GM18870 (cell line): ENCODE measurements around the gene NBAS.

Source experiments
- ATAC-seq: cut with Tn5 transposase; IDR thresholded peaks from one replicate; pipeline ENCODE4 v1.9.1; 2021; ENCODE audit warnings: moderate library complexity; ENCODE audit not compliant: unreplicated experiment

Gene NBAS

DNA sequence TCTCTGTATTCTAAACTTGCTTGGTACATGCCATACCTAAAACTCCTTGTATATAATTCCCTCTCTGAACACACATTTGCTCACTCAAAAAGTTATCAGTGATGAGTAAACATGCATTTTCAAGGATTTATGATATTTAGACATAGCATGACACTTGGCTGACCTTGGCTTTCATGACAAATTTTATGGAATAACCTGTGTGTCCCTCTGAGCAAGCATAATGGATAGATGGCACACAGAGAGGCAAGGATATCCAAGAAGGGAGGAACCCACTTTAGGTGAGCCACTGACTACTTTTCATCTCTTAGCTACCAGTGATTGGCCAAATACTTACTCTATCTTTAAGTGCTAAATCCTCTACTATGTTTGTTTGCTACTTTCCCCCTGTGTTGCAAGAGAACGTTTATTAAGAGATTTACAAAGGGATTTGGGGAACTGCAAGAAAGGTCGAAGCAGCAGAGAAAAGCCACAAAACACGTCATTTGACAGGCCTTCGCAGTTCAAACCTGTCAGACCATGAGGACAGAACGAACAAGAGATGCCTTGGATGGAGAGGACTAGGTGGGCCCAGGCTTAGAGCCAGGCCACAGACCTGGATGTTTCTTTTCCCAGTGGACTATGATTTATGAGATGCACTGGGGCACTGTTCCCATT, 379.9 kb downstream of the NBAS start:
- no peak for ATAC-seq

DNA sequence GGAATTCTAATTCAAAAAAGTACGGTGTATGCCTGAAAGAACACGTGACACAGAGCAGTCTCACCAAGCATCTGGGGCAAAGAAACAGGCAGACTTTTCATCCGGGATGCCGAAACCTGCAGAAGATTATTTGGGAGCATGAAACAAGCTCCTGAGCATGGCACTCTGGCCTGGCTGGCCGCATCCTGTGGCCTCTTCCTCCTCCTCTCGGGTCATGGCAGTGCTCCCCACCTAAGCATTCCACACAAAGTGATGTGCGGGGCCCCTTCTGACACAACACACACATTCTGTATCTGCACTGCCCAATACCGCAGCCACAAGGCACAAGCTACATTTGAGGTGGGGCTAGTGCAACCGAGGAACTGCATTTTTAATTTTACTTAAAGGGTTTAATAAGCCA, 380.8 kb downstream of the NBAS start:
- ATAC-seq, result no peak

DNA sequence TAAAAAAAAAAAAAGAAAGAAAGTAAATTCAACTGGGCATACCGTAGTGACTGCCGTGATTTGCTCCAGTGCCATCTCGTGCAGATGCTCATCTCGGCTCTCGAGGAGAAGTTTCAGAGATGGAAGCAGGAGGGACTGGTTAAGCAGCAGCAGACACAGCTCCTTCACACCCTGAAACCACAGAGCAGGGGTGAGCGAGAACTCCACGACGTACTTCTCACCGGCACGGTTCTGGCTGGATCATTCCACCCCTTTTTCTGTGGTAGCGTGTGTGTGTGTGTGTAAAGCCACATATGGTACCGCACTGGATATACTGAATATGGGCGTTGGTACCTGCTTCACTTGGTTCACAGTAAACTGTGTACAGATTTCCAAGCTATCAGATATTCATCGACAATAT, 382.2 kb downstream of the NBAS start:
- no peak for ATAC-seq

DNA sequence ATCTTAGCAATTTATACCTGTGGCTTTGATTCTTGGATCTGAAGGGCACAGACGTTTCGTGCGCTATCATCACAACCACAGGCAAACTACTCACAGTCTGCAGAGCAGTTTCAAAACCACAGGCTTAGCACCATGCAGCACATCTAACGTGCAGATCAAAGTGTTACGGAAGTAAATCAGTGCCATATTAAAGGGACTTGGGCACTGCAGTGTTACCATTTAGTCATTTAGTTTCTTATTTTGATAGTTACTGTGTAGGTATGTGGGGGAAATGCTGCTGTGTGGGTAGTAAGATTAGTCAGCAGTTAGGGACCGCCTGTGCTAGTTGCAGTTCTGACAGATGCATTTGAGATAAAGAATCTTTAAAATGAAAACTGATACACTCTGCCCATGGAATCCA, 384.0 kb downstream of the NBAS start:
- peak; percentile 99 for ATAC-seq

DNA sequence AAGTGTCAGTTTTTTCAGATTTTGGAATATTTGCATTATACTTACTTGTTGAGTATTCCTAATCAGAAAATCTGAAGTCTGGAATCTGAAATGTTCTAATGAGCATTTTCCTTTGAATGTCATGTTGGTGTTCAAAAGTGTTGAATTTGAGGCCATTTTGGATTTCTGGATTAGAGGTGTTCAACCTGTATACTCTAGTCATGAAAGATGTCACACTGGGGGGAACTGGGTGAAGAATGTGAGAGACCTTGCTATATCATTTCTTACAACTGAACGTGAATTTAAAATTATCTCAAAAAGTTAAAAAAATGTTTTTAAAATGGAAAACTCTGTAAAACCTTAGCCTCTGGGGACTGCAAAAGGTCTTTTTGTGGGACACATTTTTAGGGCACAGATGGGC, 384.5 kb downstream of the NBAS start:
- no peak for ATAC-seq

DNA sequence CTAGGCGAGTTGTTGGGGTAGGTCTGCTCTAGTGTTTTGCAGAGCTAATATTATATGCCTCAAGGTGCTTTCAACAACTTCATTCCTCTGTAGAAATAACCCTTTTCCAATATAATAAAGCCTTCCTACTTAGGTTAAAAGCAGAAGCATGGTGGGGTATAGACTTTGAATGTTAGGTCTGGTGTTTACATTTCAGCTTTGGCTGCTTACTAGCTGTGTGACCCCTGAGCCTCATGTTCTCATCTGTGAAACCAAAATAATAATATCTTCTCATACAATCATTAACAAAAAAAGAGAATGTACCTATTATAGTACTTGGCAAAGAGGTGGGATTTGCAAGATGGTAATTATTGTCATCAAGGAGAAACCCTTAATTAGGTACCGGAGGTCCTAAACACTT, 386.6 kb downstream of the NBAS start:
- no peak for ATAC-seq

DNA sequence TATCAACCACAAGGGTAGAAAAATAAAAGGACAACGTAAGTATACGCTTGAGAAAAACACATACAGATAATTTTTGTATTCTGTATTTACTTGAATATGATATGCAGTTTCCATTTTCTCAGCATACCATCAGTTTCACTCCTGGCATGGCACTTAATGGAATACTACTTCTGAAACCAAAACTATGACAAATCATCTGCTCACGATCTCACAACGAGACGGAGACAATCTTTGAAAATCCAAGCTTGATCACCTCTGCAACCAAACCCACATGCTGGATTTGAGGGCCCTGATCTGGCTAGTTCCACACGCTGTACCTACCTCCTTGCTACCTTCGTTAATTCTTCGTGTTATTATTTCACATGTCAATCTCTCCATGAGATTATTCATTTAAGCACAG, 387.6 kb downstream of the NBAS start:
- no peak for ATAC-seq

DNA sequence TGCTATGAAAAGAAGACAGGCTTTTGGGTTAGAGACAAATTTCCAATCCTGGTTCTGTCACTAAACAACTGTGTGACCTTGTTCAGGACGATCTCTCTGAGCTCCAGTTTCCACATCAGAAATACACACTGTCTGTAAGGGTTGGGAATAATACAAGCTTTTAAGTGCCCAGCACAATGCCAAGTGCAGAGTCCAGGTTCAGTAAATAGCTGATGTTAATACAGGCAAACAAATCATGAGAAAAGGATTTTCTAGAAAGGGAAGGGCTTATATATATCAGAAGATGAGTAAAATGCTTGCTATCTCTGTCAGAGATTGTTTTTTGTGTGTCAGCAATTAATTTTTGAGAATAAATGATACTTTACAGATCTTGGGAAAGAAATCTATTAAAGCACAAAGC, 388.3 kb downstream of the NBAS start:
- no peak for ATAC-seq

DNA sequence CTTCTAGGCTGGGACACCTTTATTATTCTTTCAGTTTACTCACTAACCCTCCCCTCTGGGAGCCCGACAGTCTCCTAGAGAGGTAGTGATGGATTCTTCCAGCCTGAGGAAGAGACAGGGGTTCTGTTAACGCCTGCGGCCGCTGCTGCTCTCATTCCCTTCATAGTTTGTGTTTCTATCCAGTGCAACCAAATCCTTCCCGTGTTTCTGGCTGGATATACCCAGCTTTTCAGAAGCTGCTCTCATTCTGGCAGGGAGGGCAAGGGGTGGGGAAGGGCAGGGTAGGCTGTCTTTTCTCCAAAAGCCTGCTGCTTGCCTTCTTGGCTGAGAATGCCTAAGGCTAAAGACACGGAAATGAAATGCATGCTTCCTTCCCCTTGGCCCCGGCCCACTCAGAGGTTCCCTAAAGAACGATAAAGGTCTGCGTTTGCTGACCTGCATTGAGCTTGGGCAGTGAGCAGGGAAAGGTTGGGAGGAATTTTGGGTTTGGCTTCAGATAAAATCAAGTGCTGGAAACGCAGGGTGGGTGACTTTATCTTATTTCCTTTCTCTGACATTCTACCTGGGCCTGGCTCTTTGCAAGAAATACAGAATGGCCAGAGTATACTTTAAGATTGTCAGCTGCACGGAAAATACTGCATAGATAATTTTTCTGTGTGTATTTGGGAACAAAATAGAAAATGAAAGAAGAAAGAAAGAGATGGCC, 390.9 kb downstream of the NBAS start:
- no peak for ATAC-seq

DNA sequence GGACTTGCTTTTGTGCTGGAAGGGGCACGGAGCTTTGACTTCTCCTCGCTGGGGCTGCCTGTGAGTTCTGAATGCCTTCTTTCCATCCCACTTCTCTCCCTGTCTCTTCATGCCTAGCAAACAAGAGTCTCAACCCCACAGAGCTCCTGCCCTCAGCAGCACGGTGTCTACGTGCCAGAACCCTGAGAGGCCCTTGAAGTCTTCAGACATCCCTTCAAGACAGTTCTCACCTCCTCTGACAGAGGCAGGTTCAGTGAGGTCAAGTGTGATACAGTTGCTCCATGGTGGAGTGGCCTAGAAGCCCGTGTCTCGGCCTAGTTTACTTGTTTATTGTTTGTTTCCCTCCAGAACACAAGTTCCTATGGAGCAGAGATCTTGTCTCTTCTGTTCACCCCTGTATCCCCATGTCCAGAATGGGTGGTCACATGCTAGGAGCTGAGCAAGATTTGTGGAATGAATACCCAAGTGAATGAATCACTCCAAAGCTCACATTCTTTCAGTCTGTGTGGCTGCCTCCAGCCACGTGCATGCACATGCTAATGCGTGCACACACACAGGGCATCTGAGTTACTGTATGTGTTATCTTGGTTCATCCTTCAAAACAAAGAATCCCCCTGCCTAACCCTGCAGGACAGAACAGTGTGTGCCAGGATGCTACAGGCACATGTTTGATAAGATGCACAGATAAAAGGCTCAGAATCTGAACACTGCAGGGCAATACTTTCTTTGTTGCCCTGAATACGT, 391.6 kb downstream of the NBAS start:
- ATAC-seq, result no peak

DNA sequence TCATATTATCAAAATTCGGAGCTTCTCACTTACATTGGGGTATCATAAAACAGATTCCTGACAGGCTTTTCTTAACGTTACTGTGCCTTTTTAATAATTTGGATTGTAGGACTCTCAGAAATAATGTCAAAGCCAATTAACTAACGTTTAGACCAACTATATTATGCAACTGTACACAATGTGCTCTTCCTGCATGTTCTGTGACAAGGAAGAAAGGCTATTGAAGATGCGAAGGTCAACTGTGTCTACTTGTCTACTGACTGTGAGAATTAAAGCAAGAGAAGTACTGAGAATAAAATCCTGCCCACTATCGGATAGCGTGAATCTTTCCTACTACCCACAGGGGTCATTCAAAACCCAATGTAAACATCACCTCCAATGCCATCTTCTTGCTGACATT, 393.0 kb downstream of the NBAS start:
- no peak for ATAC-seq

DNA sequence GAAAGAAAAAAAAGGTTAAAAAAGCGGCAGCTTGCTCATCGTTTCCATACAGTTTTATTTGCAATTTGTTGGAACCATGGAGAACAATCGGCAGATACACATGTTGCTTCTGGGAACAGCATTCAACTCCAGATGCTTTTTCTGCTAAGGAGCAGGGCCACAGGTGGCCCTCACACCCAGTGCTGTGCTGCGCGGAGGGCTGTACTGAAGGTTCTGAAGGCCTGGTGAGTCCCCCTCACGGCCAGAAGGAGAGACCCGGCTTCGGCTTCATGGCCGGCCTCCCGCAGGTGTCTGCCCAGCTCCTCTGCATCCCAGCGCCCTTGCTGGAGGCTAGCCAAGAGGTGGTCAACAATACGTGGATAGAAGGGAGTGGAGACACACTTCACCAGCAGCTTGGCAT, 394.3 kb downstream of the NBAS start:
- ATAC-seq, result no peak

DNA sequence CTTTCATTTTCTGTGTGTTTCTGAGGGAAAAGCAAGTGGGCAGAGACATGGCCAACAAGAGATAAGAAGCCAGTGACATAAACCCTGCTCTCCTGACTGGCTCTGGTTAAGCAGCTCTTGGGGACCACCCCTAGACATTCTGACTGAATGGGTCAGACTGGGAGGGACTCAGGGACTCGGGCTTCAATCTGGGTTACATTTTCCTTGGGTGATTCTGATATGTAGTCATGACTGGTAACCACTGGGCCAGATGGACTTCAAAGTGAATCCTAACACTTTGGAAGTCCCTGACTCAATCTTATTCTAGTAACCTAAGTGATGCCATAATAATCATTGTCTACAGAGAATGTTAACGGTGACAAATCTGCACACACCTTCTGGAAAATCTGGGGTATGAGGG, 397.8 kb downstream of the NBAS start:
- ATAC-seq, result no peak

DNA sequence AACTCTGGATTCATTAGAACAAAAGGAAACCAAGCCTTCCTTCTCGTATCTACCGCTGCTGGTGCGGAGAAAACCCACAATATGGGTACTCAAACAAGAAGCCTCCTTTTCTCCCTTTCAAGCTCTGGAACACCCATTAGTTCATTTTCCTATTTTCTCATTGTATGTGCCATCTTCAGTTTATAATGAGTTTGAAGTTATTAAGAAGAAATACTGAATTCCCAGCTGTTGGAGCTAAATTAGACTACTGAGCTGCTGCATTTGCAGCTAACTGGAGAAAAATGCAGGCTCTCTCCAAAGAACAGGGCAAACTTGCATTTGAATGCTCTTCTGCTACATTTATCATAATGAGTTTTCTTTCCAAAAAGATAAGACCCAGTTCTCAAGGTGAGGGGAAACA, 398.5 kb downstream of the NBAS start:
- no peak for ATAC-seq

DNA sequence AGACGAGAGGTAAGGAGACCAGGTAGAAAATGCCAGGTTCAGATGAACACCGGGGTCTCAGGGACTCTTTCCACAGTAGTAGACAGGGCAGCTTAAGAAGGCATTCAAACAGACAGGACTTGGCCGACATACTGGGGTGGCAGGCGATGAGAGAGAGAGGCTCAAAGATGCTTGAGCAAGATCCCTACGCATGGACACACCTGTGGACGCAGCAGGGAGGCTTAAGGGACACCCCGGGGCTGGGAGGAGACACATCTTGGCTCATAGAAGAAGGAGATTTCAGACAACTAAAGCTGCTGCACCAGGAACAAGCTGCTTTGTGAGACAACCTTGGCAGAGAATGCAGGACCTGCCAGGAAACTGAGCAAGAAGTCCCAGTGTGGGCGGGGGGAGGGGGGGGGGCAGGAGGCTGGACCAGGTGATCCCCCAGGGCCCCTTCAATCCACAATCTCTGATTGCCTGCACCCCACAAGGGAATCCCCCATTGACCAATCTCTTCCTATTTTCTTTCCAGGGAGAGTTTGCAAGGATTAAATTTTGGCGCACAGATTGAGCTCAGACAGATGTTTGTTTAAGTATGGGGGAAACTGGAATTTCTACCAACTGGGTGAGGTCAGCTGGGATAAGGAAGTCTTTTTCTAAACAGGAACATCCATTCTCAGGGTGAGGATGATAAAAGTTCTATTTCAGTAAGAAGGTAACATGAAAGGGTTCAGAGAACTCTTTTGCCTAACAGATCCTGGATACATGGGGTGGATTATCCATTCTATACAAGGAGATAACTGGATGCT, 400.7 kb downstream of the NBAS start:
- no peak for ATAC-seq

DNA sequence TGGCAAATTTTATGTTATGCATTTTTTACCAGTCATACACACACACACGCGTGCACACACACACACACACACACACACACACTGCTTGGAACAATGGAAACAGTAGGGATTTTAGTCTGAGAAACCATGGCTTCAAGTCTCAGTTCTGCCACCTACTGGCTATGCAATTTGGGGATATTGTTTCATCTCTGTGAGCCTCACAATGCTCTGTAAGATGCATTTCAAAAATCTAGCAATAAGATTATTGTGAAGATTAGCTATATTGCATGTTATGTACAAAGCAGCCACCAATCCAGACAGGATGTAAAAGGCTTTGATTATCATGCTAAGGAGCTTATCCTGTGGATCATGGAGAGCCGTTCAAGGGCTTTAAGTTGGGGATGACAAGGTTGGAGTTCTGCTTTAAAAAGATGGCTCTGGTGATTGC, 401.4 kb downstream of the NBAS start:
- ATAC-seq, result no peak

DNA sequence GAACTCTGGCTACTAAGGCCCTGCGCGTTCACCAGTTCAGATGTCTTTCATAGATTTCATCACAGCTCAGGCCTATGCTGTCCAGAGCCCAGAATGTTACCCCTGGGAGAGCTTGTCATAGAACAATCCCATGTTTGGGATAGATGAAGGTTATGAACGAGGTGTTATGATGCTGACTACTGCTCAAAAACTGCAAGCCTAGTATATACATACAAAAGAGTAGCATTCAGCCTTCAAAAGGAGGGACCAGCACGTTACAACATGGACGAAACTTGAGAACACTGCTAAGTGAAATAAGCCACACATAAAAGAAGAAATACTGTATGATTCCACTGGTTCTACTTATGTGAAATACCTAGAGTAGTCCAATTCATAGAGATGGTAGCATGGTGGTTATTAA, 401.9 kb downstream of the NBAS start:
- ATAC-seq, result no peak

DNA sequence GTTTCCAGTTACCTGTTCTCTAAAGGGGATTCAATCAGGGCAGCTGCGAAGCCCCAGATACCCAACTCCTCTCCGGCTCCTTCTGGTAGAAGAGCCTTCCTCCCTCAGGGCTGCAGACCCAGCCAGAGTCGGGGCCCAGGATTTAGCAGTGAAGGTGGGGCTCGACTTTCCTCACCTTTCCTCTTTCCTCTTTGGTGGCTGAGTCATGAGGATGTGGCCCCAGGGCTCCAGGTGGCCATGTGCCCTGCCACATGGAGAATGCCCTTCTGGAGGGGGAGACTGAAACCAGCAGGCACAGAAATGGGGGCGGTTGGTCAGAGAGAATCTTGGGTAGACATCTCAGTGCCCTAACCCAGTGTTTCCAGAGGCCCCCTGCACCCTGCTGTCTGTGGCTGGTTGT, 402.6 kb downstream of the NBAS start:
- no peak for ATAC-seq

DNA sequence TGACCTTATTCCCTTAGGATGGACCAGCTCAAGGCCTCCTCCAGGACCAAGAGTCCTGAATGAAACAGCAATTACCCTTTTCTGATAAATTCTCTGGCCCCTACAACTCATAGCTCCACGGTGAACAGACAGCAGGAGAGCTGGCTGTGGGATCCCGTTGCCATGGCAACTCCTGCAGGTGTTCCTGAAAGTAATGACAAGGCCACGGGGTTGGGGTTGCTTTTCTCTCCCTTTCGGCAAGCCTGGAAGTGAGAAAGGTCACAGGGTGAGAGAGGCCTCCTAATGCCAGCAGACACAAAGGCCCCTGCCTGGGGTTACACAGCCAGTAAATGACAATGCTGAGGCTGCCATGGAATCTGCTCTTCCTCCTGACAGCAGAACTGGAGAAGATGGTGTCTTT, 403.0 kb downstream of the NBAS start:
- ATAC-seq, result no peak

DNA sequence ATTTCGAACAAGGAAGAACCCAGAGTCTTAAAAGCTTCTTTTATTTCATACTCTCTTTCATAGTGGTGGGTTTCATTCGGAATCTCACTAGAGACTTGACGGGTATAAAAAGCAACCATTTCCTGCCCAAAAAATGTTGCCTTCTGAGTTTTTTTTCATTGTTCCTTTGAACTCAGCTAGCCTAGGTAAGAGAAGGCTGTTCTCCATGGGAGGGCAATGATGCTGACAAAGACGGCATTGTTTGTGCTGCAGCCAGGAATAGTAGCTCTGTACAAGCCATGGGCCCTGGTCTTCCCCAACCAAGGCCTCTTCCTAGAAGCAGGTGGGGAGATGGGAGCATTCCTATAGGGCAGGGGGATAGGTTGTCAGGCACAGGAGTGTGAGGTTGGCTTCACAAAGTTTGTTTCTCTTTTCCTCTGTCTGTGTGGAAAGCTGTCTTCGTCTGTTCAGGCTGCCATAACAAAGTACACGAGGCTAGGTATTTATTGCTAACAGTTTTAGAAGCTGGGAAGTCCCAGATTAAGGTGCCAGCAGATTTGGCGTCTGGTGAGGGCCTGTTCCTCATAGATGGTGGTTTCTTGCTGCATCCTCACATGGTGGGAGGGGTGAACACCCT, 405.1 kb downstream of the NBAS start:
- no peak for ATAC-seq

DNA sequence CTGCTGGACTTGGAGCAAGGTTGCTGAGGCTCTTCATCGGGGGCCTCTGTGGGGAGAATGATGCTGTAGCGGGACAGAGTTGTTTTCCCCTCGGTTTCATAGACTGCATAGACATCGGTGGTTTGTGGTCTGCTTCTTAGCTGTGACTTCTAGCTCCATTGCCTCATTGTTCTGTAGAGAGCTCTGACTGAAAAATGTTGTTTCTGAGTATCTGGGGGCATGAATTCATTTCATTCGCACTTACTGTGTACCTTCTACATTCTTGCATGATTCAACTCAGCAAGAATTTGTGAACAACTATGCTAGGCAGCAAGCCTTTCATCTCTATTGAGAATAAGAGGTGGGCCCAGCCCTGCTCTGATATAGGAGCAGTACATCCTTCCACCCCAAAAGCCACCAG, 406.8 kb downstream of the NBAS start:
- no peak for ATAC-seq
